GM11168 (cell line): ENCODE data around the gene TCFL5.

Experiments
- in situ Hi-C: fragments of 300-500 bp; cut with MboI; formaldehyde crosslinking; loops from one replicate; pipeline ENCODE4 v1.12.0; 2022; ENCODE audit warnings: low sequenced_read_pairs; ENCODE audit not compliant: unreplicated experiment

TCFL5 gene

GRCh38 chr20:62861726-62862336 lies at the start of gene TCFL5:
Gene TCFL5 (minus strand): TSS chr20:62861822. CDS start chr20:62861670, 152 bp downstream.
- in situ Hi-C loops: no loop called here

DNA sequence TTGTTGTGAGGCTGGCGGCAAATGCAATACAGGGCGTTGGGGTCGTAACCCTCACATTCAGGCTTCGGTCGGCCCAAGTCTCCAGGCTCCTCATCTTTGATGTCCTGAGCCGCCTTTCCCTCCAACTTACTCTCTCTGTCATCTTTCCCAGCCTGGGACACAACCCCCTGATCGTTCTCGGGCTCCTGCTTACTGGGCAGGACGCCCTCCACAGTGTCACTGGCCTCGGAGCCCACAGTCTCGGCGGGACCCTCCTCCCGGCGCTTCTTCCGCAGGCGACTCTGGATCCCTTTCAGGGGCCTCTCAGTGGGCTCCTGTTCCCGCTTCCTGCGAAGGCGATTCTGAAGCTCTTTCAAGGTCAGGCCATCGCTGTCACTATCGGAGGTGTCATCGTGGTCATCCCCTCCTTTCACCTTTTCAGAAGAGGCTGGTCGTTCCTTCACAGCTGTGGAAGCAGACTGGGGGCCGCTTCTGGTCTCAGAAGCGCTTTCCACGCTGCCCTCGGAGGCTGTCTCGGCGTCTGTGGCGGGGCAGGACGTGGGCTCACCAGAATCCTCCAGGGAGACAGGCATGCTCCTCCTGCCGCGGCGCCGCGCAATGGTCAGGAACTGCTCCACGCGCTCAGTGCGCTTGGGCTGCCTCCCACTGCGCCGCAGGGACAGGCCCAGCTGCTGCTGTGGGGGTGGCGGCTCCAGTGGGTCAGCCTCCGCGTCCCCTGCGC lies 49.3 kb upstream of the TCFL5 start:
- in situ Hi-C loops: no loop called here

DNA sequence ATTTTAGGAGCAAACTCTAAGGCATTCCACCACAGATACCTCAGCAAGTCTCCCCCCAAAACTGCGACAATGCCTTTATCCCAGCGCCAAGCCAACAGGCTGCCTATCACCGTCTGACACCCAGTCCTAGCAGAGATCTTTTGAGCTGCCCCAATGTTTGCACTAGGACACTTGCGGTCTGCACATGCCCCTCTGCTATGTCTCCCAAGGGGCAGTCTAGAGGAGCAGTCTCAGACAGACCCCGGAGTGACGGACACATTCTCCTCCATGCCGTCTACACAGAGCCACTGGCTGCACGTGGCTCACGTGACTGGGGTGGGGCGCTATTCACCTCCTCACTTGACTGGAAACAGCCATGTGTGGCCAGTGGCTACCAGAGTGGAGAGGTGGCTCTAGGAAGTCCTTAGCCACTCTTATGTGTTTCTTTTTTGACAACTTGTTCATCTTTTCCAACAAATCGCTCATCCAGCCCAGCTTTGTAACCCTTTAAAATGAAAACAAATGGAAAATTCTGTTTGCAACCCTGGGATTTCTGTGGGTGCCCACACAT lies 48.7 kb upstream of the TCFL5 start:
- in situ Hi-C loops: no loop called here

DNA sequence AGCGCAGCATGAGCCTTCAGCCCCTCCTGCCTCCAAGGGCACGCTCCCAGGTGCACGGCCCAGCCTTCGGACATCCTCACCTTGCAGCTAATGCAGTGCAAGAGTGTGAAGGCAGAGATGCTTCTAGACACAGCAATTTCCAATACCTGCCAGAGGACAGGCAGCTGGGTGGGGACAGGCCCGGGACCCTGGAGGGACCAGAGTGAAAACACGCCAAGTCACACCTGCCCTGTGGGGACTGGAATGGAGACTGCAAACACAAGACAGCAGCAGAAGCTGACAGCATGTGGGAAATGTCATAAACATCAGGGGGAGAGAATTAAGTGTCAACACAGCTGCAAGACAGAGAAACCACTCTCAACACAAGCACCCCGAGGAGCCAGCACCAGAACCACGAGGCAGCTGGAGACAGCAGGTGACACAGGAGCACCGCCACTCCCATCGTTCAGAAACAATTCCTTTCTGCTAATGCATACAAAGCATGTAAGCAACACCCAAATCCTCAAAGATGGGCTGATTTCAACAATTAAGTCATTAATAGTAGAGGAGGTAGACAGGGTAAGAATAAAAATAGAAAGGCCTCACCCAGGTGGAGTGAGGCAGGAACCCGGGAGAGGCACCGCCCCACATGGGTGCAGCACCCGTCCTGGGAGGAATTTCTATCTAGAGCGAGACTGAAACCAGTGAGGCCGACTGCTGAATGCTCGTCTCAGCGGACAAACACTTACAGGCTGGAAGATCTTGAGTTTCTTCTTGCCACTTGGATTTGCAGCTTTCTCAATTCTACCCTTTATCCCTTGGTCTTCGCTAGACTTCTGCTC lies 47.6 kb upstream of the TCFL5 start:
- in situ Hi-C loops: no loop called here

- in situ Hi-C loops: no loop called here
Observed at GRCh38 chr20:62907384-62908317, 46.0 kb upstream of the TCFL5 start.

DNA sequence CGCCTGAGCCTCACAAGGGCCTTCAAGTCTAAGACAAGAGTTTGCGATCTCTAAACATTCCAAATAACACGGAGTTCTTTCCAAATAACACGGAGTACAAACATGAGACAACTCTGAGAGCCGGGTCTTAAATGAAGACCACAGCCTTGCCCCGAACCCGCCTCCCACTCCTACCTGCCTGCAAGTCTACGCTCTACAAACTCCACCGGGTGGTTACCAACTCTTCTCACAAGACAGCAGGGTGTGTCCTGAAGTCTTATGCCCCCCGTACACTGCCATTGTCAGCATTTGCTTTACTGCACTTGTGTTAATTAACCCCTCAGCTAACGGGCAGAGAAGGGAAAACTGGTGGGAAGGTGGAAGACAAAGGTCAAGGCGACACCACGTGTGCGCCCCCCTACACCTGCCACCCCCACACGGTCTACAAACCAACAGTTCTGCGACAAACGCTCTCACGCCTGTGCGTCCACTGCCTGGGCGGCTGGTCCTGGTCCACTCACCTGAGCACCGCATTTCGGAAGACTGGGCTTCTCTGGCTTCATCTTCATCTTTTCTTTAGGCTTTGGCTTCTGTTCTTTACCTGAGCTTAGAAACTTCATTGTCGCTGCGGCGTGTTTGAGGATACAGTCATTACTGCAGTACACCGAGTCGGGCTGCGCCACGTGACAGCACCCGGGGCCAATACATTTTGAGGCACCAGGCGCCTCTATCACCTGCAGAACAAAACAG lies 45.2 kb upstream of the TCFL5 start:
- in situ Hi-C loops: no loop called here

DNA sequence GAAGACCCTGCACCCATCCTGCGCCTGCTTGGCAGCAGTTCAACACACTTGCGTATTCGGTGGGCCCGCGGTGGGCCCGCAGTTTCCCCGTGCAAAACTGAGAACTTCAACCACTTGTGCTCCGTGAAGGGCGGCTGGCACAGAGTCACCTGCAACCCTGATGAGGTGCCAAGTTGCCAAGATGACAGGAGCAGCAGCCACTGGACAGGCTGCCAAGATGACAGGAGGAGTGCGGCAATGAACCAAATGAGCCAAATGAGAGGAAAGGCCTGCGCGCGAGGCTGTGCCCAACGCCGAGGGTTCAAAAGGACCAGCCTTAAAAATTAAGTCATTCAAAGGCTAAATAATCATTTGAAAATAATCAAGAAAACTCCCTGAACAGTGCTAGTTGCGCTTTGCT lies 44.6 kb upstream of the TCFL5 start:
- in situ Hi-C loops: no loop called here

GRCh38 chr20:62905536-62906117 lies 44.0 kb upstream of the TCFL5 start:
- in situ Hi-C loops: no loop called here

- in situ Hi-C loops: no loop called here
Observed at GRCh38 chr20:62902926-62903615, 41.4 kb upstream of the TCFL5 start.

- in situ Hi-C loops: no loop called here
Observed at GRCh38 chr20:62901891-62902290, 40.3 kb upstream of the TCFL5 start.

DNA sequence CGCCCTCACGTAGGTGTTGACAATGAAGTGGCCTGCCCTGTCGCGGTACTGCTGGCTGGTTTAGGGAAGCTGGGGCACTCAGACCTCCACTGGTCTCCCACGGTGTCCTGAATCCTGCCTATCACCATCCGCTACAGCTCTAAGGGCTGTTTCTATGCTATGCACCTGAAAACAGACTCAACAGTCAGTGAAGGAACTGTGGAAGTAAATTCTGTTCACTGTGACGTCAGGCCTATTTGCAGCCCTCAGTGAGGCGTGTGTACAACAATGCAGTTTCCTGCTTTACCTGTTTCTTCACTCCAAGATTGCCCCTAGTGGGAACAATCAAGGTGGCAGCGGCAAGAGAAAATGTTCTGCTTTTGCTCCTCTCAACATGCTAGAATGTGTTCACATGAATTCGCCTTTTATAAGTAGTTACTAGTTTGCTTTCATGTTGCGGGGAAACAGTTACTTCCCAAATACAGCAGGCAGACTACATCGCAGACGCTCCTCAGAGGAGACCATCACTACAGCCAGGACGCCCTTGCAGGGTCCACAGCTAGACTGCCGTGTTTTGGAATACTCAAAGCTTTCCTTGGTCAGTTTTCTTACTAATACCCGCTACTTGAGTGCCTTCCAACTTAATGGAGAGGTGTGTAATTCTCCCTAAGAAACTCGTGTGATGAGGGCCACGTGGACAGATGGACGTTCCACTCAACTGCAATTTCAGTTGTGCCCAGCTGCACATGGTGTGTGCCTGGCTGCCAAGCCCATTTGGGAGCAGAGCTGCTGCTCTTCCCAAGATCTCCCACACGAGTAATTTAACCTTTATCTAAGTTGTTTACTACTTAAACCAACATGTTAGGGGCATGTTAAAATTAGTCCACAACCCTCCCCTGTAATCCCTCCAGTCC lies 39.3 kb upstream of the TCFL5 start:
- in situ Hi-C loops: no loop called here

- in situ Hi-C loops: no loop called here
Observed at GRCh38 chr20:62900052-62900691, 38.5 kb upstream of the TCFL5 start.

DNA sequence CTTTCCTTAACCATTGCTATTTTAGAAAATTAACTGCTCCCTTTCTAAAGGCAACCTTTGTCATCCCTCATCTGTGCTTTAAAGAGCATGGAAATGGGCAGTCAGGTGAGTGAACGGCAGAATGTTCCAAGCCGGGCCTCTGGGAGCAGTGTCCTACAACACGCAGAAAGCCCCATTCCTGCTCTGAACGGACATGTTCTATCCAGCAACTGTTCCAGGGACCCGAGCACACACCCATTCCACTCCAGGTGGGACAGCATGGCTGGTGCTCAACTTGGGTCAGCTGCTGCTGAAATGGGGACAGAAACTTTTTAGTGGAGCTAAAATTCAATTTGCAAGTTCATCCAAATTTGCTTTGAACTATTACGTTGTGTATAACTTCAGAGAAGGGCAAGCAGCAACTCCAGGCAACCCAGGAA lies 38.0 kb upstream of the TCFL5 start:
- in situ Hi-C loops: no loop called here

GRCh38 chr20:62898970-62899632 lies 37.5 kb upstream of the TCFL5 start:
- in situ Hi-C loops: no loop called here

GRCh38 chr20:62898093-62898964 lies 36.7 kb upstream of the TCFL5 start:
- in situ Hi-C loops: no loop called here
